ENCODE results near the gene BET1L.

DNA sequence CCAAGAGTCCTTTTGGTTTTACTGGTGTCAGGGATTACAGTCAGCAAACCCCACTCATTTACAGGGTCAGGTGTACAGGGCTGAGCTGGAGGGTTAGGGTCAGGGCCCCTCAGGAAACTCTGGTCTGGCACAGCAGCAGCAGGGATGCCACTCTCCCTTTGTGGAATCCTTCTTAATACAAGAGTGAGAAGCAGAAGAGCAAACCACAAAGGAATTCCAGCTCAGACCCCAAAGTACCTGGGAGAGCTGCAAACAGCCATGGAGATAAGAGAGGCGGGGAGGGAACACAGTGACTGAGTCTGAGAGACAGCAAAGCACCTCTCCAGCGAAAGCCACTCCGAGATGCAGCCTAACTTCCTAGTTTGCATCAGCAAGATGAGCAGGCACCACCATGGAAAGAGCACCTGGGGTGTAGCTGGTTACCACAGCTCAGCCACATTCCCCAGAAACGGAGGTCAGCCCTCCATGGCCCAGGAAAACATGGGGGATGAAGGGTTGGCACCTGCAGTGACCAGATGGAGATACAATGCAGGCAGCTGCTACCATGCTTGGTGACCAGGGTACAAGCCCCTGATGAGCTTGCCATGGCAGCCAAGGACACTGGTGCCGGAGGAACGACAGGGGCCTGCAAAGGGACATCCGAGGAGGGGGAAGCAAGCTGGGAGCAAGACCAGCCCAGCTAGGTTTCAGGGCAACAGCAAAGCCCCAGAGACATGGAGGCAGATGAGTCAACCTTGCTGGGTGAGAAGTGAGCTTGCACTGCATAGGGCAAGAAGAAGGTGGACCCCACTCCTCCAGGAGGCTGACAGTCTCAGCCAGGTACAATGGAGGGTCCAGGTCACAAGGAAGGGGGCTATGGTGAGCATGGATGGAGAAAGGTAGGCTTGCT is 3.9 kb downstream of the BET1L start:
- TF ChIP-seq EZH2 (IDR thresholded peaks at IDR 0.05; ENCODE audit: insufficient read depth, poor library complexity, severe bottlenecking), result no peak
- TF ChIP-seq EZH2phosphoT487 (IDR thresholded peaks at IDR 0.05; ENCODE audit: insufficient read depth, low read depth), result no peak

Measured in GM23248 (cell line).